Osteoblast (primary cell): ENCODE data around the gene SMOC1. TPM values are rescaled to one million over a fixed set of nuclear protein-coding genes. Genes with fewer than 3 reads are reported as not detected.

Experiments used
- DNase-seq: peaks from one replicate; pipeline ENCODE4 v3.0.0; 2011; ENCODE audit warnings: low spot score, mixed read lengths; ENCODE audit not compliant: insufficient read length; ENCODE audit errors: missing footprints
- H2AFZ ChIP-seq: 2 replicates; pipeline ENCODE4 v1.6.0; 2011; ENCODE audit warnings: mild to moderate bottlenecking, low read length
- H3K27ac ChIP-seq: 2 replicates; pipeline ENCODE4 v1.5.1; 2011; ENCODE audit warnings: mild to moderate bottlenecking, low read depth, low read length, moderate library complexity
- H3K27me3 ChIP-seq: 2 replicates; pipeline ENCODE4 v1.6.0; 2012; ENCODE audit warnings: mild to moderate bottlenecking, control low read depth, inconsistent platforms, low read length, moderate library complexity; ENCODE audit not compliant: insufficient read depth
- H3K36me3 ChIP-seq: 2 replicates; pipeline ENCODE4 v1.5.1; 2011; ENCODE audit warnings: mild to moderate bottlenecking, low read length, control low read depth, moderate library complexity; ENCODE audit not compliant: insufficient read depth
- H3K4me1 ChIP-seq: 2 replicates; pipeline ENCODE4 v1.5.1; 2011; ENCODE audit warnings: mild to moderate bottlenecking, low read length, control low read depth, moderate library complexity; ENCODE audit not compliant: insufficient read depth
- H3K4me2 ChIP-seq: 2 replicates; pipeline ENCODE4 v1.6.0; 2011; ENCODE audit warnings: mild to moderate bottlenecking, low read length; ENCODE audit not compliant: insufficient read depth
- H3K4me3 ChIP-seq: fragments of 200-600 bp; sonication (generic); 3 replicates; pipeline ENCODE4 v1.5.1; 2012; ENCODE audit warnings: mild to moderate bottlenecking, low read length, inconsistent platforms; ENCODE audit not compliant: insufficient read depth
- H3K79me2 ChIP-seq: 2 replicates; pipeline ENCODE4 v1.6.0; 2012; ENCODE audit warnings: mild to moderate bottlenecking, low read length, control low read depth, inconsistent platforms; ENCODE audit not compliant: insufficient read depth
- H3K9me3 ChIP-seq: 2 replicates; pipeline ENCODE4 v1.5.1; 2011; ENCODE audit warnings: low read depth, low read length, control low read depth
- H4K20me1 ChIP-seq: 2 replicates; pipeline ENCODE4 v1.6.0; 2012; ENCODE audit warnings: mild to moderate bottlenecking, low read length, control low read depth; ENCODE audit not compliant: insufficient read depth
- CTCF ChIP-seq: IDR thresholded peaks from 2 replicates; pipeline ENCODE4 v1.5.1; 2011; ENCODE audit warnings: mild to moderate bottlenecking, low read depth, low read length, moderate library complexity; ENCODE audit errors: extremely low read depth
- total RNA-seq: library from RNA; depleted of rRNA; stranded (reverse); fragments of >200 nt; gene quantifications from 2 replicates; pipeline ENCODE4 v1.2.3, GENCODE V29; 2012

Gene SMOC1
- total RNA-seq, 1 donor, result 25.7 TPM

- H2AFZ ChIP-seq, result no peak overlapping the region
- H3K36me3 ChIP-seq, result no peaks in the 10 kb centered on the region
- H3K4me2 ChIP-seq, result no peak overlapping the region
- H3K79me2 ChIP-seq, result no peaks in the 10 kb centered on the region
- H3K4me3 ChIP-seq, result no peak overlapping the region
- H3K27me3 ChIP-seq, result no peaks in the 10 kb centered on the region
- H3K27ac ChIP-seq, result no peak overlapping the region
- H3K4me1 ChIP-seq, result no peaks in the 10 kb centered on the region
- H4K20me1 ChIP-seq, result no peaks in the 10 kb centered on the region
- TF ChIP-seq CTCF, result peak; percentile 17
- no peaks in the 10 kb centered on the region for H3K9me3 ChIP-seq
- DNase-seq, result no peak
Measured at GRCh38 chr14:69863083-69863482, 16.1 kb upstream of the SMOC1 start.

- Histone ChIP-seq H4K20me1 (no peaks in the 10 kb centered on the region), H3K36me3 (no peaks in the 10 kb centered on the region), H3K9me3 (no peaks in the 10 kb centered on the region), H3K27ac (no peak overlapping the region), H3K27me3 (no peaks in the 10 kb centered on the region), H3K4me2 (no peak overlapping the region), H3K79me2 (no peaks in the 10 kb centered on the region), H3K4me3 (no peak overlapping the region), H3K4me1 (no peaks in the 10 kb centered on the region), H2AFZ (no peak overlapping the region)
- no peak for TF ChIP-seq CTCF
- DNase-seq, result no peak
Measured at GRCh38 chr14:69865701-69866365, 13.4 kb upstream of the SMOC1 start.

- Histone ChIP-seq H3K9me3 (no peaks in the 10 kb centered on the region), H3K4me1 (peaks cover 4% of the 10 kb centered on the region), H3K4me3 (no peak overlapping the region), H2AFZ (no peak overlapping the region), H3K27me3 (no peaks in the 10 kb centered on the region), H3K4me2 (no peak overlapping the region), H3K79me2 (no peaks in the 10 kb centered on the region), H3K27ac (no peak overlapping the region), H3K36me3 (no peaks in the 10 kb centered on the region), H4K20me1 (no peaks in the 10 kb centered on the region)
- no peak for TF ChIP-seq CTCF
- DNase-seq, result no peak
Measured at GRCh38 chr14:69868363-69868963, 10.8 kb upstream of the SMOC1 start.

- Histone ChIP-seq H4K20me1 (no peaks in the 10 kb centered on the region), H3K79me2 (no peaks in the 10 kb centered on the region), H3K36me3 (no peaks in the 10 kb centered on the region), H2AFZ (no peak overlapping the region), H3K27me3 (no peaks in the 10 kb centered on the region), H3K4me3 (no peak overlapping the region), H3K9me3 (no peaks in the 10 kb centered on the region), H3K4me1 (peaks cover 4% of the 10 kb centered on the region), H3K4me2 (no peak overlapping the region), H3K27ac (no peak overlapping the region)
- DNase-seq, result no peak
- no peak for TF ChIP-seq CTCF
Measured at GRCh38 chr14:69870613-69871012, 8.6 kb upstream of the SMOC1 start.
